CD1c-positive myeloid dendritic cell (primary cell): ENCODE data around the gene ITPRIP.

ENCODE experiments used
- DNase-seq: peaks from one replicate; pipeline ENCODE4 v3.0.0-alpha.2; 2016; ENCODE audit errors: extremely low spot score

Gene ITPRIP

GRCh38 chr10:104279550-104280259 is 58.6 kb downstream of the ITPRIP start:
- DNase-seq: no peak

GRCh38 chr10:104277785-104278184 is 60.5 kb downstream of the ITPRIP start:
- no peak for DNase-seq

- no peak for DNase-seq
Measured at GRCh38 chr10:104276192-104276591, 62.1 kb downstream of the ITPRIP start.

GRCh38 chr10:104274762-104275721 is 63.2 kb downstream of the ITPRIP start:
- DNase-seq: peak; percentile 40

- DNase-seq: no peak
Measured at GRCh38 chr10:104273899-104274575, 64.2 kb downstream of the ITPRIP start.

GRCh38 chr10:104273286-104273685 is 65.0 kb downstream of the ITPRIP start:
- DNase-seq: no peak

GRCh38 chr10:104268713-104269645 is 69.3 kb downstream of the ITPRIP start, which contains the start of gene GSTO2:
TSS of gene GSTO2 (plus strand) at chr10:104269184. CDS start at chr10:104274916, 5,732 bp downstream.
- DNase-seq: peak; percentile 98

GRCh38 chr10:104268405-104268712 is 69.9 kb downstream of the ITPRIP start:
- DNase-seq: no peak

- no peak for DNase-seq
Measured at GRCh38 chr10:104267721-104268404, 70.4 kb downstream of the ITPRIP start.

GRCh38 chr10:104264783-104265182 is 73.5 kb downstream of the ITPRIP start:
- no peak for DNase-seq

- no peak for DNase-seq
Measured at GRCh38 chr10:104262055-104262454, 76.2 kb downstream of the ITPRIP start.

- DNase-seq: peak; percentile 54
Measured at GRCh38 chr10:104260775-104261115, 77.5 kb downstream of the ITPRIP start.

- DNase-seq: no peak
Measured at GRCh38 chr10:104259999-104260774, 78.1 kb downstream of the ITPRIP start.
